H54 (cell line): Measurements from ENCODE around the gene SLC25A13.

ENCODE experiments used
- DNase-seq: peaks from one replicate; pipeline ENCODE4 v3.0.0; 2011; ENCODE audit warnings: low spot score, mixed read lengths; ENCODE audit not compliant: insufficient read length
- FAIRE-seq: peaks from 3 replicates; lab custom pipeline; 2011; peaks lifted over from hg19 to GRCh38; lab: Jason Lieb, UNC
- POLR2A ChIP-seq: IDR thresholded peaks from 2 replicates; pipeline ENCODE4 v1.6.1; 2011; ENCODE audit warnings: low read depth, mild to moderate bottlenecking, low read length

SLC25A13 gene

DNA sequence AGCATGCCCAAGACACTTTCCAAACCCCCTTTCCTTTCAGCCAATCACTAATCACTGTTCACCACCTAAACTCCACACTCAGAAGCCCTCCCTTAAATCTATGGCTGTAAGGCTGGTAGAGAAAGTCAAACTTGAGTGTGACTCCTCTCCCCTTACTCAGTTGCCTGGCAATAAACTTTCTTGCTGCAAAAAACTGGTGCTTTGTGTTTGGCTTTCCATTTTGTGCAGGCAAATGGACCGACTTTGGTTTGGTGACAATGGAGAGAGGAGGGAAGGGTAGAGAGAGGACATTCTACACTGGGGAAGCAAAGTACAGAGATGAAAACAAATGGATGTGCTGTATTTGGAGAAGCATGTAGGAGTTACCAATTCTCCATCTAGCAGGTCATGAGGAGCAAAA, 84.9 kb downstream of the SLC25A13 start:
- FAIRE-seq: no peak
- no peak for DNase-seq

GRCh38 chr7:96236198-96237039, 85.5 kb downstream of the SLC25A13 start:
- FAIRE-seq: no peak
- no peak for DNase-seq
- no peak for TF ChIP-seq POLR2A

More for the DNA sequence above, 84.9 kb downstream of the SLC25A13 start:
- no peak for TF ChIP-seq POLR2A

DNA sequence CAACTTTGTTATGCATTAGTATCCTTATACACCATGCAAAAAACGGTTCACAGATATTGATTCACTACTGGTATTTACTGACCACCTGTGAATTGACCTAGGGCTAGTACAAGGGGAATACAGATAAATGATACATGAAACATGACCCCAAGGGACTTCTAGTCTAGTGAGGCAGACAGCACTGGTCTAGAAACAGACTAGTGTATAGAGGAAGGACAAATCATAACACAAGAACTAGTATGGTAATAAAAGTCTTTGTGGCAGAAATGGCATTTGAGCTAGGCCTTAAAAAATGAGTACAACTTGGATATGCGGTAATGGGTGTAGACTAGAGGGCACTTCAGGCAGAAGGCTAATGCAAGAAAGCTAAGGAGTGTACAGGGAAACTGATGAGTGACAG, 86.6 kb downstream of the SLC25A13 start:
- DNase-seq (no peak), FAIRE-seq (no peak)
- no peak for TF ChIP-seq POLR2A

GRCh38 chr7:96233528-96234154, 88.3 kb downstream of the SLC25A13 start:
- no peak for DNase-seq
- no peak for FAIRE-seq
- TF ChIP-seq POLR2A: no peak

- no peak for TF ChIP-seq POLR2A
- DNase-seq: no peak
- FAIRE-seq: no peak
These were observed 88.8 kb downstream of the SLC25A13 start for GRCh38 chr7:96233084-96233483.

GRCh38 chr7:96228760-96229159, 93.1 kb downstream of the SLC25A13 start:
- DNase-seq (no peak), FAIRE-seq (no peak)
- TF ChIP-seq POLR2A: no peak

DNA sequence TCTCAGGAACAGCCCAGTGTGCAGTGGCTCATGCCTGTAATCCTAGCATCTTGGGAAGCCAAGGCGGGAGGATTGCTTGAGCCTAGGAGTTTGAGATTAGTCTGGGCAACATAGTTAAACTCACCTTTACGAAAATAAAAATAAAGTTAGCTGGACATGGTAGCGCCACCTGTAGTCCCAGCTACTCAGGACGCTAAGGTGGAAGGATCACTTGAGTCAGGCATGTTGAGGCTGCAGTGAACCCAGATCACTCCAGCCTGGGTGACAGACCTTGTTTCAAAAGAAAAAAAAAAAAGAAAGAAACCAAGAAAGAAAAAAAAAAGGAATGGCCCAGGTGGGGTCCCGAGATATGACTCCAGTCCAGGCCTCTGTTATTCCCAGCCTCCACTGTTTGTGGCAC, 96.6 kb downstream of the SLC25A13 start:
- DNase-seq: no peak
- no peak for FAIRE-seq
- no peak for TF ChIP-seq POLR2A

GRCh38 chr7:96224685-96225084, 97.2 kb downstream of the SLC25A13 start:
- no peak for TF ChIP-seq POLR2A
- DNase-seq: no peak
- FAIRE-seq: no peak

DNA sequence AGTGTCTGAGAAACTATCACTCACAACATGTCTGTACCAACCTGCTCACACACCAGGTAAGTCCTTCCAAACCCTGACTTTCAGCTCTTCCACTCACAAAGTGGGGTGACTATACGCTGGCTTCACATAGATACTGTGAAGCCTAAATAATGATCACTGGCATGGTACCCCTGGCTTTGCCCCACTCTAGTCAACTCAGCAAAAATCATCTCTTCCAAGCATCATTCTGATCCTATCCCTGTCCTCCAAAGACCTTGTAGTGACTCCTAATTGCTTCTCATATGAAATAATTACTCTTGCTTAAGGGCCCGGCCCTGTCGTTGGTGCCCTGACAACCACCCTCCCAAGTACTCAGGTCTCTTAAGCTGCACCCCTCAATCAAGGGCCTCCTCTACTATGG, 97.8 kb downstream of the SLC25A13 start:
- DNase-seq: no peak
- no peak for TF ChIP-seq POLR2A
- FAIRE-seq: no peak

DNA sequence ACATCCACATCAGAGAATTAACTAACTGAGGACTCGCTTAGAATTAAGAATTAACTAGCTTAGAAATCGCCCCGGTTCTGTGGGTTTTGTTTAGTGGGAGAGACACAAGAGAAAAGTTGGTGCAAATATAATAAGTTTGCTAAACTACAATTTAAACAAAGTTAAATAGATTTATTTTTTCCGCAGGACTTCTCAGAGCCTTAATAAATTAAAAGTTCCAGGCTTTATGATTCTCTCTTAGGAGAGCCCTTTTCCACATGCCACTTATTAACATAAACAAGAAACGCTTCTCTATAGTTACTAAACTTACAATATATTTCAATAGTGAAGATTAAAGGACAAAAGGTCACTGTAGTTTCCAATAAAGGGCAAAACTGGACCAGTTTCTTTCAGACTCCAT, 100.0 kb downstream of the SLC25A13 start:
- TF ChIP-seq POLR2A: no peak
- FAIRE-seq (no peak), DNase-seq (no peak)

DNA sequence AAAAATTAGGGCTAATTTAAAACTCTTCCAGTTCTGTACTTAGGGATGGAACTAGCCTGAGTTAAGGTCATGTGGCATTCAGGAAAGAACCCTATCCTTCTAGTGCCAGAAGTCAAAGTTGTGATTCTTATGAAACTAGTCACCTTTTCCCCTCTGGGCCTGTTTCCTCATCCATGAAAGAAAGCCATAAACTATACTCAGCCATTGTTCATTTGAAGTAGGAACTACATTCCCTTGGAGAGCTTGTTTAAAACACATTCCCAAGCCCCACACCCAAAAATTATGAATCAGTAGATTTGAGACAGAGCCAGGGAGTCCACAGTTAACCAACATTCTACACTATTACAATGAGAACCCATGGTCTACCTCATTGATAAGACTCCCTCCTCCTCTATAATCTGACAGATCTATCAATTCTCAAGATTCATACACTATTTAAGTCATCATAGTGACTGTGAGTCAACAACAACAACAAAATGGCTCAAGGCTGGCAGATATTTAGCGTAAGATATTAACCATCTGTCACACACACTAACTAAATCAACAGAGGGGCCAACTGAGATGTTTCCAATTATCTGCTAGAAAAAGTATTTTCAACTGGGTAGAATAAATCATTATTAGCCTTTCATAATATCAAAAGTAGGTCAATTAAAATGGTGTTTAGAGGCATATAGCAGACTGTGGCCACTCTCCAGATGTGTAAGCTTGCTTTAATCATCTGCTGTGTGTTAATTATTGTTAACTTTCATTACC, 102.3 kb downstream of the SLC25A13 start:
- no peak for TF ChIP-seq POLR2A
- FAIRE-seq: peak; percentile 92
- peak; percentile 12 for DNase-seq

GRCh38 chr7:96218664-96219243, 103.1 kb downstream of the SLC25A13 start:
- FAIRE-seq (peak; percentile 20), DNase-seq (no peak)
- TF ChIP-seq POLR2A: no peak

DNA sequence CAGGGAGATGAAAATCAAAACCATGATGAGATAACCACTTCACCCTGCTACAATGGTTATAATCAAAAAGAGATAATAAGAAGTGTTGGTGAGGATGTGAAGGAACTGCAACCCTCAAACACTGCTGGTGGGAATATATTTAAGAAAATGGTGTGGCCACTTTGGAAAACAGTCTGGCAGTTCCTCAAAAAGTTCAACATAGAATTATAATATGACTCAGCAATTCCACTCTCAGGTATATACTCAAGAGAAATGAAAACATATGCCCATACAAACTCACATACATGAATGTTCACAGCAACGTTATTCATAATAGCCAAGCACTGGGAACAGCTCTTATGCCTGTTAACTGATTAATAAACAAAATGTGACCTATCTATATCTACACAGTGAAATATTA, 104.8 kb downstream of the SLC25A13 start:
- FAIRE-seq: no peak
- TF ChIP-seq POLR2A: no peak
- DNase-seq: no peak

DNA sequence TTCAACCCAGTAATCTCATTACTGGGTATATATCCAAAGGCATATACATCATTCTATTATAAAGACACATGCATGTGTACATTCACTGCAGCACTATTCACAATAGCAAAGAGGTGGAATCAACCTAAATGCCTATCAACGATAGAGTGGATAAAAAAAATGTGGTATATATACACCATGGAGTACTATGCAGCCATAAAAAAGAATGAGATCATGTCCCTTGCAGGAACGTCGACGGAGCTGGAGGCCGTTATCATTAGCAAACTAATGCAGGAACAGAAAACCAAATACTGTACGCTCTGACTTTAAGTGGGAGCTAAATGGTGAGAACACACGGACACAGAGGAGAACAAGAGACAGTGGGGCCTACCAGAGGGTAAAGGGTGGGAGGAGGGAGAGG, 105.5 kb downstream of the SLC25A13 start:
- no peak for FAIRE-seq
- TF ChIP-seq POLR2A: no peak
- no peak for DNase-seq
